Stomach (tissue), 9 donors: Measurements from ENCODE around the gene CNN2. TPM values are rescaled to one million over a fixed set of nuclear protein-coding genes. Genes with fewer than 3 reads are reported as not detected.

Experiments used
- DNase-seq, 2 donors: peaks; one replicate each; pipeline versions ENCODE4 v3.0.0 to v3.0.0-alpha.2; 2013 to 2019
- H3K27ac ChIP-seq, 5 donors: fragments of 200-600 bp in 4 of 5; sonication (generic) in 4 of 5; one replicate each; pipeline ENCODE4 v1.5.1; 2013 to 2019; ENCODE audit warnings: mild to moderate bottlenecking in 1 of 5, moderate library complexity in 1 of 5
- H3K27me3 ChIP-seq, 3 donors: fragments of 200-600 bp; sonication (generic); one replicate each; pipeline ENCODE4 v1.5.1; 2017 to 2019; ENCODE audit warnings: mixed run types in 1 of 3
- H3K36me3 ChIP-seq, 4 donors: fragments of 200-600 bp; sonication (generic); 1 replicate in 3 of 4; 2 replicates in 1 of 4; pipeline ENCODE4 v1.5.1; 2016 to 2019
- H3K4me1 ChIP-seq, 4 donors: fragments of 200-600 bp; sonication (generic); one replicate each; pipeline ENCODE4 v1.5.1; 2016 to 2019
- H3K4me3 ChIP-seq, 4 donors: fragments of 200-600 bp; sonication (generic) in 3 of 4; one replicate each; pipeline ENCODE4 v1.5.1; 2016 to 2019; ENCODE audit warnings: mild to moderate bottlenecking in 1 of 4
- H3K9me3 ChIP-seq, 4 donors: fragments of 200-600 bp; sonication (generic); one replicate each; pipeline ENCODE4 v1.5.1; 2016 to 2019
- EP300 ChIP-seq: sonication (generic); formaldehyde crosslinking; IDR thresholded peaks from one replicate; pipeline ENCODE4 v1.6.1; 2017; ENCODE audit warnings: antibody characterized with exemption
- POLR2A ChIP-seq, 4 donors: fragments of 450-650 bp; IDR thresholded peaks; one replicate each; pipeline ENCODE4 v1.6.1; 2016; ENCODE audit warnings: antibody characterized with exemption in 4 of 4, control low read depth in 2 of 4, mild to moderate bottlenecking in 1 of 4, moderate library complexity in 1 of 4
- POLR2AphosphoS5 ChIP-seq, 3 donors: sonication (generic); formaldehyde crosslinking; IDR thresholded peaks; one replicate each; pipeline ENCODE4 v1.6.1; 2016; ENCODE audit warnings: antibody characterized with exemption in 3 of 3
- WGBS, 5 donors: extraction: QIAGEN DNeasy Blood & Tissue Kit in 3 of 5; methylation state at CpG; one replicate each; pipeline versions ENCODE4 v1.1.5 to v1.1.7; 2013 to 2018; 5-methylcytosine and 5-hydroxymethylcytosine counted together
- intact Hi-C: fragments of 100-400 bp; cut with DNase I; formaldehyde crosslinking; loops from one replicate; pipeline ENCODE4 v1.15.1; 2023; ENCODE audit warnings: low total_unique reads
- polyA plus RNA-seq, 3 donors: library from polyadenylated mRNA; stranded (reverse); fragments of 200-250 nt; gene quantifications; one replicate each; pipeline ENCODE4 v1.2.3, GENCODE V29; 2013
- total RNA-seq, 5 donors: library from RNA; depleted of rRNA; stranded (reverse); fragments of >200 nt; gene quantifications; one replicate each; pipeline versions ENCODE4 v1.1.0 to v1.2.3, GENCODE V29; 2014 to 2016
- TF ChIP-seq, protein P1 (sequence below), 7 experiments: fragments of 450-650 bp in 4 of 7; fragments of 200-600 bp in 3 of 7; sonication (generic) in 3 of 7; IDR thresholded peaks; one replicate each; pipeline ENCODE4 v1.5.1; 2016 to 2019; ENCODE audit warnings: antibody characterized with exemption in 7 of 7, control low read depth in 2 of 7, mild to moderate bottlenecking in 1 of 7
- donor health status: healthy with polysubstance abuse.
- donor health status: Bipolar disorder and iron deficiency.
- donor health status: healthy.

The CNN2 gene
- total and polyA plus RNA-seq, 8 donors: 7.0 to 98.5 (median 81.4) TPM

DNA sequence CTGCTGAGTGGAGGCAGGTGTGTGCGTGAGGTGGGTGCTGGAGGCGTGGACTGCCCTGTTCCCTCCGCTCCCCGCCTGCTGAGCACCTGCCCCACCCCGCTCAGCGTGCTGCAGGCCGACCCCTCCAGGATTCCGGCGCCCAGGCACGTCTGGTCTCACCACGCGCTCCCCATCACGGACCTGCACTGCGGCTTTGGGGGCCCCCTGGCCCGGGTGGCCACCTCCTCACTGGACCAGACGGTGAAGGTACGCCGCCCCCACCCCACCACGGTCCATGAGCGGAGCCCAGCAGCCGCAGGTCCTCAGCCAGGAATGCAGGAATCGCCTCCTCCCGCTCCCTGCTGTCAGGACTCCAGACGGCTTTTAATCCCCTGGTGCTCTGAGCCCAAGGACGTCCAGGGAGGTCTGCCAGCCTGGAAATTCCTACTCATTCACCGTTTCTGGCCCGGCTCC, 36.3 kb upstream of the CNN2 start:
- TF ChIP-seq, protein P1, sequence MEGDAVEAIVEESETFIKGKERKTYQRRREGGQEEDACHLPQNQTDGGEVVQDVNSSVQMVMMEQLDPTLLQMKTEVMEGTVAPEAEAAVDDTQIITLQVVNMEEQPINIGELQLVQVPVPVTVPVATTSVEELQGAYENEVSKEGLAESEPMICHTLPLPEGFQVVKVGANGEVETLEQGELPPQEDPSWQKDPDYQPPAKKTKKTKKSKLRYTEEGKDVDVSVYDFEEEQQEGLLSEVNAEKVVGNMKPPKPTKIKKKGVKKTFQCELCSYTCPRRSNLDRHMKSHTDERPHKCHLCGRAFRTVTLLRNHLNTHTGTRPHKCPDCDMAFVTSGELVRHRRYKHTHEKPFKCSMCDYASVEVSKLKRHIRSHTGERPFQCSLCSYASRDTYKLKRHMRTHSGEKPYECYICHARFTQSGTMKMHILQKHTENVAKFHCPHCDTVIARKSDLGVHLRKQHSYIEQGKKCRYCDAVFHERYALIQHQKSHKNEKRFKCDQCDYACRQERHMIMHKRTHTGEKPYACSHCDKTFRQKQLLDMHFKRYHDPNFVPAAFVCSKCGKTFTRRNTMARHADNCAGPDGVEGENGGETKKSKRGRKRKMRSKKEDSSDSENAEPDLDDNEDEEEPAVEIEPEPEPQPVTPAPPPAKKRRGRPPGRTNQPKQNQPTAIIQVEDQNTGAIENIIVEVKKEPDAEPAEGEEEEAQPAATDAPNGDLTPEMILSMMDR (IDR thresholded peaks at IDR 0.05): no peak
- TF ChIP-seq EP300: no peak
- no peak for TF ChIP-seq POLR2AphosphoS5 (IDR thresholded peaks at IDR 0.05)
- intact Hi-C loops: no loop called here
- H3K27ac ChIP-seq: no peak overlapping the region
- no peaks in the 10 kb centered on the region for H3K9me3 ChIP-seq
- H3K4me3 ChIP-seq: no peak overlapping the region
- 77 to 91% (median 87%) methylated on average over 18 to 27 of the region's 27 CpGs for WGBS, 5 donors
- peaks cover 0 to 8% (median 0%) of the 10 kb centered on the region in 3 donors for H3K27me3 ChIP-seq
- DNase-seq: no peak
- H3K36me3 ChIP-seq: peaks cover 49 to 88% (median 80%) of the 10 kb centered on the region in 4 donors
- H3K4me1 ChIP-seq: peaks cover 0 to 23% (median 10%) of the 10 kb centered on the region in 4 donors

DNA sequence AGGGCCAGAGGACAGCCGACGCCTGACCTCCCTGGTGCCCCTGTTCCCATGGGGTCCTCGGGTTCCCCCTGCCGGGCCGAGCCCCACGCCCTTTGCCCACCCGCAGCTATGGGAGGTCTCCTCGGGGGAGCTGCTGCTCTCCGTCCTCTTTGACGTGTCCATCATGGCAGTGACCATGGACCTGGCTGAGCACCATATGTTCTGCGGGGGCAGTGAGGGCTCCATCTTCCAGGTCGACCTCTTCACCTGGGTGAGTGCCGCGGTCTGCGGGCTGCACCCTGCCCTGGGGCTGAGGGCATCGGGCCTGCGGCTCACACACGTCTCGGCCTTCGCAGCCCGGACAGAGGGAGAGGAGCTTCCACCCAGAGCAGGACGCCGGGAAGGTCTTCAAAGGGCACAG, 35.7 kb upstream of the CNN2 start:
- Histone ChIP-seq H3K27me3 (peaks cover 0 to 14% (median 6%) of the 10 kb centered on the region in 3 donors), H3K27ac (no peak overlapping the region), H3K4me1 (peaks cover 0 to 23% (median 11%) of the 10 kb centered on the region in 4 donors), H3K4me3 (no peak overlapping the region), H3K36me3 (peaks cover 48 to 86% (median 80%) of the 10 kb centered on the region in 4 donors), H3K9me3 (no peaks in the 10 kb centered on the region)
- 77 to 95% (median 91%) methylated on average over 8 to 23 of the region's 23 CpGs for WGBS, 5 donors
- intact Hi-C loops: no loop called here
- TF ChIP-seq POLR2AphosphoS5 (IDR thresholded peaks at IDR 0.05) (no peak), EP300 (no peak), POLR2A (IDR thresholded peaks at IDR 0.05) (no peak)
- TF ChIP-seq, protein P1 (IDR thresholded peaks at IDR 0.05): no peak
- no peak for DNase-seq

DNA sequence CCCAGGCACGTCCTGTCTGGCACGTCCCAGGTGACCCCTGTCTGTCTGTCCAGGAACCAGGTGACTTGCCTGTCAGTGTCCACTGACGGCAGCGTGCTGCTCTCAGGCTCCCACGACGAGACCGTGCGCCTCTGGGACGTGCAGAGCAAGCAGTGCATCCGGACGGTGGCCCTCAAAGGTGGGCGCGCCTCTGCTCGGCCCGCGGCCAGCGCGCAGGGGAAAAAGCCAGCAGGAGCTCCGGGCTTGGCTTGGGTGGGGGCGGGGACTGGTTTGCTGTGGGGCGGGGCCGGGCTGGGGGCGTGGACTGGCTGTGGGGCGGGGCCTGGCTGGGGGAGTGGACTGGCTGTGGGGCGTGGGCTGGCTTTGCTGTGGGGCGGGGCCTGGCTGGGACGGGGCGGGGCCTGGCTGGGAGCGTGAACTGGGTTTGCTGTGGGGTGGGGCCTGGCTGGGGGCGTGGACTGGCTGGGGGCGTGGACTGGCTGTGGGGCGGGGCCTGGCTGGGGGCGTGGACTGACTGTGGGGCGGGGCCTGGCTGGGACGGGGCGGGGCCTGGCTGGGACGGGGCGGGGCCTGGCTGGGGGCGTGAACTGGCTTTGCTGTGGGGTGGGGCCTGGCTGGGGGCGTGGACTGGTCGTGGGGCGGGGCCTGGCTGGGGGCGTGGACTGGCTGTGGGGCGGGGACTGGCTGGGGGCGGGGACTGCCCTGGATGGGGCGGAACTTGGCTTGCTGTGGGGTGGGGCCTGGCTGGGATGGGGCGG, 35.1 kb upstream of the CNN2 start:
- no peaks in the 10 kb centered on the region for H3K9me3 ChIP-seq

DNA sequence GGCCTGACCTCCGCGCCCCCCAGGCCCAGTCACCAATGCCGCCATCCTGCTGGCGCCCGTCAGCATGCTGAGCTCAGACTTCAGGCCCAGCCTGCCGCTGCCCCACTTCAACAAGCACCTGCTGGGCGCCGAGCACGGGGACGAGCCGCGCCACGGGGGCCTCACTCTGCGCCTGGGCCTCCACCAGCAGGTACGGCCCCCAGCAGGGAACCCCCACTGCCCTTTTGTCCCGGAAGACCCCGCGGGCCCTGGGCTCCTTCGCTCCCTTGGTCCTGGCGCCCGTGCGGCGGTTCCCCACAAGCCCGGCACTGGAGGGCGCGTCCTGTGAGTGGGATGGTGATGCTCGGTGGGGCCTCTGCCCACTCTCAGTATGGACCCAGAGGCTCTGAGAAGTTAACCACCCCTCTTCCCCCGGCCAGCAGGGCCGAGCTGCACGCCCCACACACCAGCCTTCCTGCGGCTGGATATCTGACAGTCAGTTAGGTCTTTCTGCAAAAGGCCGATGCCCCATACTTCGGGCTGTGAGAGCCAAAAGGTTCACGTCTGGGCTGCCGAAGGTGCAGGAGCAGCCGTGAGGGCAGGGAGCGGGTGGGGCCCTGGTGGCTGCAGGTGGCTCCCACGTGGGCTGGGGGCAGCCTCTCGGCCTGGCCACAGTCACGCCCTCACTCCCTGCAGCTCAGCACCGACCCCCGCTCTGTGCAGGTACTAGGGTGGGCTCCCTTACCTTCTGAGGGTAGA, 34.3 kb upstream of the CNN2 start:
- intact Hi-C loops: no loop called here
- TF ChIP-seq, protein P1 (IDR thresholded peaks at IDR 0.05): no peak
- TF ChIP-seq POLR2AphosphoS5 (IDR thresholded peaks at IDR 0.05) (no peak), POLR2A (IDR thresholded peaks at IDR 0.05) (no peak), EP300 (no peak)
- DNase-seq: no peak
- H3K4me1 ChIP-seq: peaks cover 11 to 35% (median 20%) of the 10 kb centered on the region in 4 donors
- H3K4me3 ChIP-seq: no peak overlapping the region
- no peaks in the 10 kb centered on the region for H3K9me3 ChIP-seq
- peaks cover 39 to 72% (median 66%) of the 10 kb centered on the region in 4 donors for H3K36me3 ChIP-seq
- WGBS, 5 donors: 92 to 95% (median 93%) methylated on average over 3 to 42 of the region's 42 CpGs
- H3K27ac ChIP-seq: no peak overlapping the region
- H3K27me3 ChIP-seq: peaks cover 4 to 27% (median 19%) of the 10 kb centered on the region in 3 donors

More for the DNA sequence above, 35.1 kb upstream of the CNN2 start:
- peaks cover 2 to 20% (median 12%) of the 10 kb centered on the region in 3 donors for H3K27me3 ChIP-seq
- peaks cover 6 to 29% (median 16%) of the 10 kb centered on the region in 4 donors for H3K4me1 ChIP-seq
- WGBS, 5 donors: 79 to 88% (median 84%) methylated on average over 5 to 45 of the region's 47 CpGs; no CpG with 5 or more reads in 1 of the 5 donors
- no peak for DNase-seq
- no peak overlapping the region for H3K4me3 ChIP-seq
- intact Hi-C loops: no loop called here
- peaks cover 42 to 80% (median 74%) of the 10 kb centered on the region in 4 donors for H3K36me3 ChIP-seq
- no peak for TF ChIP-seq POLR2A (IDR thresholded peaks at IDR 0.05)
- TF ChIP-seq, protein P1 (IDR thresholded peaks at IDR 0.05): no peak
- TF ChIP-seq POLR2AphosphoS5 (IDR thresholded peaks at IDR 0.05): no peak
- TF ChIP-seq EP300: no peak
- H3K27ac ChIP-seq: no peak overlapping the region
